A673 (cell line): ENCODE data around the gene SLC6A20.

Experiments
- EZH2 ChIP-seq: fragments of 200-600 bp; sonication (generic); IDR thresholded peaks from 2 replicates; pipeline ENCODE4 v1.6.1; 2017; ENCODE audit warnings: borderline replicate concordance, low read depth, mild to moderate bottlenecking, mixed read lengths, antibody characterized with exemption, low read length; ENCODE audit not compliant: poor library complexity, severe bottlenecking
- TF ChIP-seq, protein P1 (sequence below): fragments of 300-800, 200-600 bp; sonication (generic); conservative IDR thresholded peaks from 2 replicates; pipeline ENCODE4 v1.5.1; 2017; ENCODE audit warnings: low read depth, mild to moderate bottlenecking, antibody characterized with exemption, low read length, moderate library complexity, mixed read lengths

DNA sequence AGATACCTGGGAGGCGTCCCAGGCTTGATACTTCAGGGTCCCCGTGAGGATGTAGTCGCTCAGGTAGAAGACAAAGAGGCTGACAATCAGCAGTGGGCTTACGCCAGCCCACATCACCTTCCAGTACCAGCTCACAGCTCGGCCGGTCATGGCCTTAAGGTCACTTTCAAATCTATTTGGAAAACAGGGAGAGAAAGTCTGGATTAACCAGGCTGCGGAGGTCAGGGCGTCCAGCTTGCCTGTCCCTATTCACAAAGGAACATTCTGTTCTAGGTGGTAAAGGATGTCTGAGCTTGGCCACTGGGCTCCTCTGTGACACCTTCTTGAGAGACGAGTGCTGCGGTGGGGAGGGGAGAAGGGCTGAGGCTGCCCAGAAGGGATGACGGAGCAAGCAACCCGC, 36.5 kb downstream of the SLC6A20 start:
- TF ChIP-seq, protein P1, sequence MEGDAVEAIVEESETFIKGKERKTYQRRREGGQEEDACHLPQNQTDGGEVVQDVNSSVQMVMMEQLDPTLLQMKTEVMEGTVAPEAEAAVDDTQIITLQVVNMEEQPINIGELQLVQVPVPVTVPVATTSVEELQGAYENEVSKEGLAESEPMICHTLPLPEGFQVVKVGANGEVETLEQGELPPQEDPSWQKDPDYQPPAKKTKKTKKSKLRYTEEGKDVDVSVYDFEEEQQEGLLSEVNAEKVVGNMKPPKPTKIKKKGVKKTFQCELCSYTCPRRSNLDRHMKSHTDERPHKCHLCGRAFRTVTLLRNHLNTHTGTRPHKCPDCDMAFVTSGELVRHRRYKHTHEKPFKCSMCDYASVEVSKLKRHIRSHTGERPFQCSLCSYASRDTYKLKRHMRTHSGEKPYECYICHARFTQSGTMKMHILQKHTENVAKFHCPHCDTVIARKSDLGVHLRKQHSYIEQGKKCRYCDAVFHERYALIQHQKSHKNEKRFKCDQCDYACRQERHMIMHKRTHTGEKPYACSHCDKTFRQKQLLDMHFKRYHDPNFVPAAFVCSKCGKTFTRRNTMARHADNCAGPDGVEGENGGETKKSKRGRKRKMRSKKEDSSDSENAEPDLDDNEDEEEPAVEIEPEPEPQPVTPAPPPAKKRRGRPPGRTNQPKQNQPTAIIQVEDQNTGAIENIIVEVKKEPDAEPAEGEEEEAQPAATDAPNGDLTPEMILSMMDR: no peak
- TF ChIP-seq EZH2: no peak
